Heart left ventricle (tissue), 16 donors: ENCODE results near the gene DNM3. TPM values are rescaled to one million over a fixed set of nuclear protein-coding genes. Genes with fewer than 3 reads are reported as not detected.

Experiments used
- ATAC-seq, 4 donors: fragments of 200-7000 bp; cut with Tn5 transposase; one replicate each; pipeline ENCODE4 v1.9.1; 2020 to 2022; ENCODE audit warnings: moderate library complexity in 4 of 4, mild to moderate bottlenecking in 3 of 4, moderate number of reproducible peaks in 1 of 4
- DNase-seq, 5 donors: peaks; one replicate each; pipeline ENCODE4 v3.0.0-alpha.2; 2020
- H3K27ac ChIP-seq, 12 donors: fragments of 200-600 bp; sonication (generic) in 4 of 12; one replicate each; pipeline versions ENCODE4 v1.5.0 to v1.8.0; 2016 to 2022; ENCODE audit warnings: mild to moderate bottlenecking in 2 of 12
- H3K27me3 ChIP-seq, 9 donors: fragments of 200-600 bp; sonication (generic) in 2 of 9; one replicate each; pipeline versions ENCODE4 v1.5.1 to v1.8.0; 2016 to 2022; ENCODE audit warnings: mild to moderate bottlenecking in 3 of 9
- H3K36me3 ChIP-seq, 9 donors: fragments of 200-600 bp; sonication (generic) in 2 of 9; one replicate each; pipeline versions ENCODE4 v1.5.0 to v1.8.0; 2018 to 2022; ENCODE audit warnings: mild to moderate bottlenecking in 2 of 9
- H3K4me1 ChIP-seq, 12 donors: fragments of 200-600 bp; sonication (generic) in 4 of 12; one replicate each; pipeline versions ENCODE4 v1.5.0 to v1.8.0; 2016 to 2022; ENCODE audit warnings: mild to moderate bottlenecking in 3 of 12
- H3K4me3 ChIP-seq, 12 donors: fragments of 200-600 bp; sonication (generic) in 4 of 12; one replicate each; pipeline versions ENCODE4 v1.5.0 to v1.8.0; 2017 to 2022; ENCODE audit warnings: mild to moderate bottlenecking in 9 of 12, moderate library complexity in 4 of 12
- H3K9me3 ChIP-seq, 12 donors: fragments of 200-600 bp; sonication (generic) in 4 of 12; one replicate each; pipeline versions ENCODE4 v1.5.0 to v1.8.0; 2016 to 2022; ENCODE audit warnings: mild to moderate bottlenecking in 1 of 12
- POLR2A ChIP-seq, 2 donors: fragments of 450-650 bp; IDR thresholded peaks; one replicate each; pipeline ENCODE4 v1.6.1; 2017; ENCODE audit warnings: antibody characterized with exemption in 2 of 2, mild to moderate bottlenecking in 2 of 2, moderate library complexity in 2 of 2
- WGBS, 4 donors: extraction: QIAGEN DNeasy Blood & Tissue Kit in 2 of 4; methylation state at CpG; one replicate each; pipeline versions ENCODE4 v1.1.5 to v1.1.7; 2013 to 2018; 5-methylcytosine and 5-hydroxymethylcytosine counted together
- intact Hi-C, 10 donors: fragments of 100-400 bp; cut with DNase I; formaldehyde crosslinking; loops; one replicate each; pipeline versions ENCODE4 v1.11.1 to v1.14.2; 2022
- polyA plus RNA-seq, 2 donors: library from polyadenylated mRNA; stranded (reverse); fragments of 200-250 nt; gene quantifications; one replicate each; pipeline ENCODE4 v1.2.3, GENCODE V29; 2013
- total RNA-seq, 9 donors: library from RNA; depleted of rRNA in 2 of 9; stranded (reverse); fragments of >200 nt in 2 of 9; fragmentation: NEBNext Ultra II Directional in 3 of 9; extraction: Animal tissue kit (Norgen Biotek cat#: 25700) in 3 of 9; gene quantifications; one replicate each; pipeline versions ENCODE4 v1.1.0 to v1.2.4, GENCODE V29; 2016 to 2023
- TF ChIP-seq, protein P1 (sequence below), 12 donors: fragments of 200-600 bp; sonication (generic) in 4 of 12; IDR thresholded peaks; one replicate each; pipeline versions ENCODE4 v1.5.0 to v1.8.0; 2018 to 2022; ENCODE audit warnings: antibody characterized with exemption in 12 of 12, mild to moderate bottlenecking in 5 of 12
- donor health status: ischemic (EF 13 %, LVEDD 7.1; RV severe dilation, severe dysfunction).
- donor health status: healthy with polysubstance abuse.
- donor health status: DM: no; HTN: yes; CAD: no.
- donor health status: DM: no; HTN: no; CAD: no.
- donor health status: ischemic (EF 25% LVEDD 6.9; RV normal size, moderate dysfunction).
- donor health status: ischemic (EF 25% LVEDD 5.7; RV mildly dilated, moderate dysfunction).
- donor health status: healthy.
- donor health status: DM: yes; HTN: yes; CAD: no.
- donor health status: ischemic (EF 35%, LVEDD 5.7; RV mildly dilated, moderate dysfunction).
- donor health status: nonischemic (EF 11% LVEDD 7.7; RV severe dilation, severe dysfunction).
- donor health status: DM: yes; HTN: yes; CAD: no.
- donor health status: PGD.
- donor health status: ischemic (EF 29% LVEDD 5.4; RV normal size, mild dysfunction).
- donor health status: nonischemic (EF 23%, LVEDD 6.1; RV moderate dilation, normal function).

The DNM3 gene
- total and polyA plus RNA-seq, 11 donors = 0.44 to 3.9 (median 1.9) TPM

DNA sequence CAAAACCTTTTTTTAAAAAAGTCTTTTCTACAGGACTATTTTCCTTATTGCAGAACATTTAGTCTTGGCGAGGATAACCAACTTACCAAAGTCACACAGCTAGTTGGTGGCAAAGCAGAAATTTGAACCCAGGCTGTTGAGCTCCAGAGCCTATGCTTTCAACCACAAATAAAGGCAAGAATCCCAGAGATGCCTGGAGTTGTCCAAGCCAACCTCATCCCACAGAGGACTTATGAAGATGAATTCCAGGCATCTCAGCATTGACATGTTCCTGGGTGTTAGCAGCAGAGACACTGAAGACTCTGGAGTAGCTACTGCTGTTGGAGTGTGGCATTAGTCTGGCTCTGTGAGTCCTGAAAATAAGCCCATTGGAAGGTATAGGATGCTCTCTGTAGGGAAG, 291.5 kb downstream of the DNM3 start:
- ATAC-seq (no peak), DNase-seq (no peak)
- no peaks in the 10 kb centered on the region for H3K36me3 ChIP-seq
- intact Hi-C loops = loop anchor here in 1 of 10 donors (5.0 kb wide), 1 partner anchor 269 kb away; no protein-coding TSS in a partner anchor
- TF ChIP-seq, protein P1, sequence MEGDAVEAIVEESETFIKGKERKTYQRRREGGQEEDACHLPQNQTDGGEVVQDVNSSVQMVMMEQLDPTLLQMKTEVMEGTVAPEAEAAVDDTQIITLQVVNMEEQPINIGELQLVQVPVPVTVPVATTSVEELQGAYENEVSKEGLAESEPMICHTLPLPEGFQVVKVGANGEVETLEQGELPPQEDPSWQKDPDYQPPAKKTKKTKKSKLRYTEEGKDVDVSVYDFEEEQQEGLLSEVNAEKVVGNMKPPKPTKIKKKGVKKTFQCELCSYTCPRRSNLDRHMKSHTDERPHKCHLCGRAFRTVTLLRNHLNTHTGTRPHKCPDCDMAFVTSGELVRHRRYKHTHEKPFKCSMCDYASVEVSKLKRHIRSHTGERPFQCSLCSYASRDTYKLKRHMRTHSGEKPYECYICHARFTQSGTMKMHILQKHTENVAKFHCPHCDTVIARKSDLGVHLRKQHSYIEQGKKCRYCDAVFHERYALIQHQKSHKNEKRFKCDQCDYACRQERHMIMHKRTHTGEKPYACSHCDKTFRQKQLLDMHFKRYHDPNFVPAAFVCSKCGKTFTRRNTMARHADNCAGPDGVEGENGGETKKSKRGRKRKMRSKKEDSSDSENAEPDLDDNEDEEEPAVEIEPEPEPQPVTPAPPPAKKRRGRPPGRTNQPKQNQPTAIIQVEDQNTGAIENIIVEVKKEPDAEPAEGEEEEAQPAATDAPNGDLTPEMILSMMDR (IDR thresholded peaks at IDR 0.05) = no peak
- TF ChIP-seq POLR2A (IDR thresholded peaks at IDR 0.05) = no peak
- WGBS, 4 donors = 96 to 100% (median 99%) methylated on average over 1 of the region's 1 CpG
- no peaks in the 10 kb centered on the region for H3K9me3 ChIP-seq
- H3K27ac ChIP-seq = no peak overlapping the region
- peaks cover 0 to 12% (median 0%) of the 10 kb centered on the region in 12 donors for H3K4me1 ChIP-seq
- no peaks in the 10 kb centered on the region for H3K27me3 ChIP-seq
- no peak overlapping the region for H3K4me3 ChIP-seq

DNA sequence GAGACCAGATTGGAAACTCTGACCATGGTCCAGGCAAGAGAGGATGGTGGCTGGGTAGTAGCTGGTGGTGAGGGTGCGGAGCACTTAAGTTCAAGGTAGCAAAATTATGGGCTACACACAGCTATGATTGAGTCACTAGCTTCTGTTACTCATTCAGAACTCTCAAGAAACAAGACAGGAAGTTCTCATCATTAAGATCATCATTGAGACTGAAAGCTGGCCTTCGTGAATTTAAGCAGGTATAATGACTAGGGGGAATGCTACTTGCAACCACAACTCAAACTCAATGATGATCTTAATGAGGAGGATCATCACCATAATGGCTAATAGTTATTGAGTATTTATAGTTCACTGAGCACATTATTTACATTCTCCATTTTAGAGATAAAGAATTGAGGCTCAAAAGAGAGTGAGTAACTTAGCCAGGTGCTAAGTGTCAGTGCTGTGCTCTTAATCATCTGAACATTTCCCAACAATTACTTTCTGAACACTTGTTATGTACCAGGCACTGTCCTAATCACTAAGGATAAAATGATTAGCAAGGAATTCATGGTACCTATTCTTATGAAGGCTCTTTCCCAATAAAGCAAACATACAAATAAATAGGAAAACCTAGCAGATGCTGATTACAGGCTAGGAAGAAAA, 292.9 kb downstream of the DNM3 start:
- ATAC-seq = no peak
- no peak overlapping the region for H3K27ac ChIP-seq
- DNase-seq = no peak
- no peak overlapping the region for H3K4me3 ChIP-seq
- H3K4me1 ChIP-seq = peaks cover 0 to 14% (median 0%) of the 10 kb centered on the region in 12 donors
- H3K27me3 ChIP-seq = no peaks in the 10 kb centered on the region
- no peaks in the 10 kb centered on the region for H3K9me3 ChIP-seq
- TF ChIP-seq POLR2A (IDR thresholded peaks at IDR 0.05) = no peak
- TF ChIP-seq, protein P1 (IDR thresholded peaks at IDR 0.05) = no peak
- WGBS, 4 donors = 87 to 94% (median 93%) methylated on average over 2 of the region's 2 CpGs
- intact Hi-C loops = loop anchor here in 1 of 10 donors (5.0 kb wide), 1 partner anchor 268 kb away; no protein-coding TSS in a partner anchor
- peaks cover 0 to 5% (median 0%) of the 10 kb centered on the region in 9 donors for H3K36me3 ChIP-seq

DNA sequence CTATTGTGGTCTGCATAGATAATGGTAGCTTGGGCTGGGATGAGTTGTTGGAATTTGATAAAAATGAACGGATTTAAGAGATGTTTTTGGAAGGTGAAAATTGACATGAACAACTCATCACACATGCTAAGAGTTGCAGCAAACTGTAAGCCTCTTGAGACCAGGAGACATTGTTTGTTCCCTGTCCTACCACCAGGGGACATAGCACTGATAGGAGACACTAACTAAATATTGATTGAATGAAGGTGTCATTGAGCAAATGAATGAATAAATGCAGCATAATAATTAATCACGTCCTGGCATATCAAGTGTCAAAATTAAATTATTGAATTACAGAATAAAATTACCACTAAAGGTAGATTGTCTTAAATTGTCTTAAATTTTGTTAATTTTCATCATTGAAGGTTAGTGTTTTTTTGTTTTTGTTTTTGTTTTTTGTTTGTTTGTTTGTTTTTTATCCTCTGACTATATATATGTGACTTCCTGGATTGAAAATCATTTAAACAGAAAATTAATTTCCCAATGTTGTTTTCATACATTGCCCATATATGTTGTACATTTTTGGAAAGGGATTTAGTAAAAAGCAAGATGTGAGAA, 293.9 kb downstream of the DNM3 start:
- intact Hi-C loops = loop anchor here in 2 of 10 donors (5.0 kb wide), 1 partner anchor 262 kb away; no protein-coding TSS in a partner anchor
- DNase-seq (no peak), ATAC-seq (no peak)
- TF ChIP-seq, protein P1 (IDR thresholded peaks at IDR 0.05) = peak; percentile 48 to 66 (median 54)
- TF ChIP-seq POLR2A (IDR thresholded peaks at IDR 0.05) = no peak
- 63 to 74% (median 67%) methylated on average over 2 of the region's 2 CpGs for WGBS, 4 donors
- H3K27me3 ChIP-seq = no peaks in the 10 kb centered on the region
- peaks cover 0 to 23% (median 0%) of the 10 kb centered on the region in 12 donors for H3K4me1 ChIP-seq
- no peak overlapping the region for H3K4me3 ChIP-seq
- peaks cover 0 to 5% (median 0%) of the 10 kb centered on the region in 9 donors for H3K36me3 ChIP-seq
- H3K27ac ChIP-seq = no peak overlapping the region
- no peaks in the 10 kb centered on the region for H3K9me3 ChIP-seq

DNA sequence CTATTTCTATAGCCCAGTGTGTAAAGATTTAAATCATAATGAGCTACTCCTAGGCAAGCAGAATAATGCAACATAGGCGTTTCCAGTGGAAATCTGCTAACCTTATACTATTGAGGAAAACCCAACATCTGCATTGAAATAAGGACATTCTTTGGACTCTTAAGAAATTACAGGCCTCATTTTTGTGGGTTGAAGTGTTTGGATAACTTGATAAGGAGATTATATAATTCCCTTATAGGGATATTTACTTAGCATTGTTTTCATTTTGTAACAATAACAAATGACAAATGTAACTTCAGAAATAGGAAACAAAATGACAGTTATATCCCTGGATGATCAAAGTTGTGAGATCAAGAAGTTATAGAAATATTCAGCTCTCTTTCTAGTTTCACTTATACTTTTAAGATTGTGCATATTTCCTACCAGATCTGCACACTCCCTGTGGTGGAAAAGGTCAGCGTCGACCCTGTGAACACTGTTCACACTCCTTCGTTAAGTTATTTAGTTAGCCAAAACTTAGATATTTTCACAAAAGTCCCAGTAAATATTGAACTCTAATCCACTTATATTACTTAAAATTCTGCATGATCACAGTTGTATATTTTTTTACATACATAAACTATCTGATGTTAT, 294.8 kb downstream of the DNM3 start:
- no peaks in the 10 kb centered on the region for H3K27me3 ChIP-seq
- H3K36me3 ChIP-seq = peaks cover 0 to 5% (median 0%) of the 10 kb centered on the region in 9 donors
- DNase-seq (no peak), ATAC-seq (no peak)
- H3K4me3 ChIP-seq = peak overlapping the region in 2 of 12 donors; percentile 5 to 10
- no peak for TF ChIP-seq POLR2A (IDR thresholded peaks at IDR 0.05)
- TF ChIP-seq, protein P1 (IDR thresholded peaks at IDR 0.05) = no peak
- no peaks in the 10 kb centered on the region for H3K9me3 ChIP-seq
- WGBS, 4 donors = 68 to 77% (median 74%) methylated on average over 4 of the region's 4 CpGs
- intact Hi-C loops = loop anchor here in 2 of 10 donors (5.0 kb wide), 1 partner anchor 261 kb away; no protein-coding TSS in a partner anchor
- H3K4me1 ChIP-seq = peaks cover 0 to 30% (median 0%) of the 10 kb centered on the region in 12 donors
- H3K27ac ChIP-seq = peak overlapping the region in 9 of 12 donors; percentile 1 to 83 (median 34)
